Measurements from ENCODE around the gene ZDHHC5.

GRCh38 chr11:57711414-57712255, 43.7 kb downstream of the ZDHHC5 start, which contains the start of gene MED19:
- TF ChIP-seq CTCF (tag by site-specific recombination; IDR thresholded peaks at IDR 0.05) (no peak), ZNF639 (tag by site-specific recombination; IDR thresholded peaks at IDR 0.05) (no peak), ZNF292 (tag by site-specific recombination; IDR thresholded peaks at IDR 0.05; ENCODE audit: borderline replicate concordance, low read depth) (no peak), ZSCAN5A (tag by site-specific recombination; IDR thresholded peaks at IDR 0.05) (no peak), ZNF785 (tag by site-specific recombination; IDR thresholded peaks at IDR 0.05) (no peak), ZNF274 (IDR thresholded peaks at IDR 0.05; ENCODE audit: low read length) (no peak), ZNF274 (tag by site-specific recombination; IDR thresholded peaks at IDR 0.05; ENCODE audit: borderline replicate concordance) (no peak), ZNF76 (tag by site-specific recombination; IDR thresholded peaks at IDR 0.05; ENCODE audit: borderline replicate concordance, low read depth) (no peak), ZNF571 (tag by site-specific recombination; IDR thresholded peaks at IDR 0.05) (no peak), TRIM28 (IDR thresholded peaks at IDR 0.05; ENCODE audit: borderline replicate concordance, low read length) (0 out of 2 replicates have a peak, but pooled peaks have one; percentile 6)

Data from HEK293 (cell line).